ENCODE data around the gene NTN1. TPM values are rescaled to one million over a fixed set of nuclear protein-coding genes. Genes with fewer than 3 reads are reported as not detected.

The NTN1 gene
- polyA plus RNA-seq, 3 donors: 0.03 to 0.04 TPM; not detected in 1

DNA sequence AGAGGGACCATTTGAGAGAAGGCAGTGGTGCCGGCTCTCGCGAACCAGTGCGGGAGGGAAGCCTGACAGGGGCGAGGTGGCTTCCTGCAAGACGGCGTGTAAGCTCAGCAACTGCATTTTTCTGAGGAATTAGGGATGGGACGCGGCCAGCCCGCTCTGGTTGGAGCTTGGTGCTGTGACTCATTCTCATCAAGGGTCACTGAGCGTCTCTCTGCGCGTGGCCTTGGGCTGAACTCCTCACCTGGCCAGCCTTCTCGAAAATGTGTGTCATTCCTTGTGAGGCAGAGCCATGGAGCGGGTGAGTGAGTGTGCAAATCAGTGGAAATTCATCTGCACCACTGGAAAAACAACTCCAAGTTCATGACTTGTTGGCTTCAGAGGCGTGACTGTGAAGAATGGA lies 52.8 kb downstream of the NTN1 start:
- H3K9me3 ChIP-seq (replicated peaks in 1 of 2; ENCODE audit: control insufficient read depth in 1 of 2, insufficient read depth in 1 of 2, low read length in 2 of 2): peaks cover 0 to 3% of the 10 kb centered on the region in 2 donors
- no peaks in the 10 kb centered on the region for H3K27me3 ChIP-seq (ENCODE audit: control insufficient read depth in 2 of 2, insufficient read depth in 2 of 2, low read length in 2 of 2)
- no peaks in the 10 kb centered on the region for H3K79me2 ChIP-seq (ENCODE audit: insufficient read depth, low read length)
- H3K27ac ChIP-seq (ENCODE audit: low read depth in 1 of 2, low read length in 2 of 2): no peak overlapping the region
- WGBS (ENCODE audit: insufficient coverage): 95% methylated on average over 13 of the region's 16 CpGs
- H3K36me3 ChIP-seq (replicated peaks in 1 of 2; ENCODE audit: control insufficient read depth in 1 of 2, insufficient read depth in 2 of 2, low read length in 2 of 2): no peaks in the 10 kb centered on the region
- no peaks in the 10 kb centered on the region for H3K4me1 Mint-ChIP-seq
- no peak overlapping the region for H3K9ac ChIP-seq (ENCODE audit: insufficient read depth, low read length, poor library complexity, severe bottlenecking)
- DNase-seq: no peak
- intact Hi-C loops (cut with micrococcal nuclease): no loop called here
- H3K36me3 Mint-ChIP-seq: no peaks in the 10 kb centered on the region
- TF ChIP-seq CTCF (IDR thresholded peaks at IDR 0.05): no peak
- peaks cover 0 to 6% (median 0%) of the 10 kb centered on the region in 7 donors for H3K9me3 Mint-ChIP-seq
- no peak overlapping the region for H3K4me2 ChIP-seq (replicated peaks; ENCODE audit: extremely low read depth, low read length, poor library complexity, severe bottlenecking)
- no peak overlapping the region for H3K4me3 ChIP-seq (replicated peaks in 1 of 3; ENCODE audit: low read depth in 2 of 3, low read length in 3 of 3)
- H3K4me3 Mint-ChIP-seq: no peak overlapping the region
- H4K20me1 ChIP-seq (ENCODE audit: insufficient read depth, low read length): no peaks in the 10 kb centered on the region
- no peaks in the 10 kb centered on the region for H3K4me1 ChIP-seq (ENCODE audit: control insufficient read depth in 1 of 2, insufficient read depth in 2 of 2, low read length in 2 of 2)
- no peak overlapping the region for H2AFZ ChIP-seq (ENCODE audit: insufficient read depth, low read depth, low read length, poor library complexity, severe bottlenecking)
- no peak overlapping the region for H3K27ac Mint-ChIP-seq
- H3K27me3 Mint-ChIP-seq (ENCODE audit: low read depth in 3 of 3): peaks cover 3 to 5% (median 4%) of the 10 kb centered on the region in 3 donors

DNA sequence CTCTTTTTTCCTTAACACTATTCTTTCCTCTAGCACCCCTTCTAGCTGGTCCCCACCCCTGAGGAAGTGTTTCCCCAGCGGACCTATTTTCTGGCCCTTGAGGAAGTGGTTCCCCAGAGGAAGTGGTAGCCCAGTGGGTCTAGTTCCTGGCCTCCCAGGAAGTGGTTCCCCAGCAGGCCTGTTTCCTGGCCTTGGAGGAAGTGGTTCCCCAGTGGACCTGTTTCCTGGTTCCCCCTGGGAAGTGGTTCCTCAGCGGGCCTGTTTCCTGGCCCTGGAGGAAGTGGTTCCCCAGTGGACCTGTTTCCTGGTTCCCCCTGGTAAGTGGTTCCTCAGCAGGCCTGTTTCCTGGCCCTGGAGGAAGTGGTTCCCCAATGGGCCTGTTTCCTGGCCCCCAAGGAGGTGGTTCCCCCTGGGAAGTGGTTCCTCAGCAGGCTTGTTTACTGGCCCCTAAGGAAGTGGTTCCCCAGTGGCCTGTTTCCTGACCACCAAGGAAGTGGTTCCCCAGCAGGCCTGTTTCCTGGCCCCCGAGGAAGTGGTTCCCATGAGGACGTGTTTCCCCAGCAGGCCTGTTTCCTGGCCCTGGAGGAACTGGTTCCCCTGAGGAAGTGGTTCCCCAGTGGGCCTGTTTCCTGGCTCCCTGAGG lies 58.3 kb downstream of the NTN1 start:
- Histone ChIP-seq H3K36me3 (replicated peaks in 1 of 2; ENCODE audit: control insufficient read depth in 1 of 2, insufficient read depth in 2 of 2, low read length in 2 of 2) (no peaks in the 10 kb centered on the region), H3K4me3 (replicated peaks in 1 of 3; ENCODE audit: low read depth in 2 of 3, low read length in 3 of 3) (no peak overlapping the region), H3K9me3 (replicated peaks in 1 of 2; ENCODE audit: control insufficient read depth in 1 of 2, insufficient read depth in 1 of 2, low read length in 2 of 2) (peaks cover 6 to 19% of the 10 kb centered on the region in 2 donors), H3K9ac (ENCODE audit: insufficient read depth, low read length, poor library complexity, severe bottlenecking) (no peak overlapping the region), H3K27ac (ENCODE audit: low read depth in 1 of 2, low read length in 2 of 2) (peak overlapping the region in 1 of 2 donors; percentile 8), H3K79me2 (ENCODE audit: insufficient read depth, low read length) (no peaks in the 10 kb centered on the region), H3K4me1 (ENCODE audit: control insufficient read depth in 1 of 2, insufficient read depth in 2 of 2, low read length in 2 of 2) (no peaks in the 10 kb centered on the region), H3K4me2 (replicated peaks; ENCODE audit: extremely low read depth, low read length, poor library complexity, severe bottlenecking) (no peak overlapping the region), H2AFZ (ENCODE audit: insufficient read depth, low read depth, low read length, poor library complexity, severe bottlenecking) (no peak overlapping the region), H4K20me1 (ENCODE audit: insufficient read depth, low read length) (no peaks in the 10 kb centered on the region), H3K27me3 (ENCODE audit: control insufficient read depth in 2 of 2, insufficient read depth in 2 of 2, low read length in 2 of 2) (no peaks in the 10 kb centered on the region)
- Mint-ChIP-seq H3K36me3 (no peaks in the 10 kb centered on the region), H3K27me3 (ENCODE audit: low read depth in 3 of 3) (peaks cover 2 to 6% (median 4%) of the 10 kb centered on the region in 3 donors), H3K9me3 (peaks cover 0 to 13% (median 4%) of the 10 kb centered on the region in 7 donors), H3K27ac (no peak overlapping the region), H3K4me3 (no peak overlapping the region), H3K4me1 (no peaks in the 10 kb centered on the region)
- WGBS (ENCODE audit: insufficient coverage): 16% methylated on average over 3 of the region's 4 CpGs
- DNase-seq: peak in 1 of 3 donors; percentile 9
- intact Hi-C loops (cut with micrococcal nuclease): no loop called here
- TF ChIP-seq CTCF (IDR thresholded peaks at IDR 0.05): no peak
